Measurements from ENCODE around the gene SEMA4C. TPM values are rescaled to one million over a fixed set of nuclear protein-coding genes. Genes with fewer than 3 reads are reported as not detected.

The SEMA4C gene
- total and polyA plus RNA-seq, 9 of the 15 experiments (the other 6 are each of a cell fraction or from before 2014, with no cell fraction given) = 0.32 to 59.7 (median 23.9) TPM

- TF ChIP-seq, protein P1, sequence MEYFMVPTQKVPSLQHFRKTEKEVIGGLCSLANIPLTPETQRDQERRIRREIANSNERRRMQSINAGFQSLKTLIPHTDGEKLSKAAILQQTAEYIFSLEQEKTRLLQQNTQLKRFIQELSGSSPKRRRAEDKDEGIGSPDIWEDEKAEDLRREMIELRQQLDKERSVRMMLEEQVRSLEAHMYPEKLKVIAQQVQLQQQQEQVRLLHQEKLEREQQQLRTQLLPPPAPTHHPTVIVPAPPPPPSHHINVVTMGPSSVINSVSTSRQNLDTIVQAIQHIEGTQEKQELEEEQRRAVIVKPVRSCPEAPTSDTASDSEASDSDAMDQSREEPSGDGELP (CRISPR knock-in tag; IDR thresholded peaks at IDR 0.05; ENCODE audit: borderline replicate concordance) = peak; percentile 92
- TF ChIP-seq NFIX (CRISPR knock-in tag; IDR thresholded peaks at IDR 0.05; ENCODE audit: low read depth) (no peak), ZNF561 (CRISPR knock-in tag; conservative IDR thresholded peaks at IDR 0.05) (no peak), NR2F6 (CRISPR knock-in tag; IDR thresholded peaks at IDR 0.05) (no peak), FOXK1 (CRISPR knock-in tag; IDR thresholded peaks at IDR 0.05; ENCODE audit: borderline replicate concordance) (0 out of 2 replicates have a peak, but pooled peaks have one; percentile 21), HNRNPLL (IDR thresholded peaks at IDR 0.05; ENCODE audit: low read depth, low read length, poor library complexity, severe bottlenecking) (no peak), TCF7L2 (IDR thresholded peaks at IDR 0.05; ENCODE audit: low read depth, low read length) (no peak), MYC (IDR thresholded peaks at IDR 0.05; ENCODE audit: low read depth, low read length) (peak; percentile 43; the same call in 1 of the 2 replicates), MYC (CRISPR knock-in tag; IDR thresholded peaks at IDR 0.05; ENCODE audit: borderline replicate concordance, low read depth) (0 out of 2 replicates have a peak, but pooled peaks have one; percentile 33), ILF3 (IDR thresholded peaks at IDR 0.05; ENCODE audit: borderline replicate concordance) (no peak), L3MBTL2 (IDR thresholded peaks at IDR 0.05) (peak; percentile 32; the same call in 1 of the 2 replicates), DMBX1 (CRISPR knock-in tag; IDR thresholded peaks at IDR 0.05; ENCODE audit: borderline replicate concordance) (no peak), ZNF12 (CRISPR knock-in tag; IDR thresholded peaks at IDR 0.05) (no peak), RBM39 (optimal IDR thresholded peaks at IDR 0.05; ENCODE audit: low read depth, low read length) (peak; percentile 23), EWSR1 (IDR thresholded peaks at IDR 0.05; ENCODE audit: borderline replicate concordance, low read depth, partially characterized antibody) (no peak), ZSCAN29 (IDR thresholded peaks at IDR 0.05) (no peak), ZEB2 (IDR thresholded peaks at IDR 0.05) (no peak), SMAD4 (CRISPR knock-in tag; conservative IDR thresholded peaks at IDR 0.05) (0 out of 2 replicates have a peak, but pooled peaks have one; percentile 12), FOXP1 (CRISPR knock-in tag; IDR thresholded peaks at IDR 0.05) (0 out of 2 replicates have a peak, but pooled peaks have one; percentile 30), DPF2 (IDR thresholded peaks at IDR 0.05) (peak; percentile 45), ZFP1 (CRISPR knock-in tag; IDR thresholded peaks at IDR 0.05) (no peak), NFATC3 (IDR thresholded peaks at IDR 0.05) (no peak), POLR2AphosphoS2 (IDR thresholded peaks at IDR 0.05; ENCODE audit: low read length) (peak; percentile 63), MAFK (IDR thresholded peaks at IDR 0.05; ENCODE audit: low read length) (peak; percentile 81), ZNF232 (CRISPR knock-in tag; IDR thresholded peaks at IDR 0.05) (no peak)
- TF ChIP-seq, protein P2, sequence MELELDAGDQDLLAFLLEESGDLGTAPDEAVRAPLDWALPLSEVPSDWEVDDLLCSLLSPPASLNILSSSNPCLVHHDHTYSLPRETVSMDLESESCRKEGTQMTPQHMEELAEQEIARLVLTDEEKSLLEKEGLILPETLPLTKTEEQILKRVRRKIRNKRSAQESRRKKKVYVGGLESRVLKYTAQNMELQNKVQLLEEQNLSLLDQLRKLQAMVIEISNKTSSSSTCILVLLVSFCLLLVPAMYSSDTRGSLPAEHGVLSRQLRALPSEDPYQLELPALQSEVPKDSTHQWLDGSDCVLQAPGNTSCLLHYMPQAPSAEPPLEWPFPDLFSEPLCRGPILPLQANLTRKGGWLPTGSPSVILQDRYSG (tag; conservative IDR thresholded peaks at IDR 0.05; ENCODE audit: low read depth) = no peak
- TF ChIP-seq, protein P3, sequence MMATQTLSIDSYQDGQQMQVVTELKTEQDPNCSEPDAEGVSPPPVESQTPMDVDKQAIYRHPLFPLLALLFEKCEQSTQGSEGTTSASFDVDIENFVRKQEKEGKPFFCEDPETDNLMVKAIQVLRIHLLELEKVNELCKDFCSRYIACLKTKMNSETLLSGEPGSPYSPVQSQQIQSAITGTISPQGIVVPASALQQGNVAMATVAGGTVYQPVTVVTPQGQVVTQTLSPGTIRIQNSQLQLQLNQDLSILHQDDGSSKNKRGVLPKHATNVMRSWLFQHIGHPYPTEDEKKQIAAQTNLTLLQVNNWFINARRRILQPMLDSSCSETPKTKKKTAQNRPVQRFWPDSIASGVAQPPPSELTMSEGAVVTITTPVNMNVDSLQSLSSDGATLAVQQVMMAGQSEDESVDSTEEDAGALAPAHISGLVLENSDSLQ (IDR thresholded peaks at IDR 0.05) = peak; percentile 93
- TF ChIP-seq, protein P4, sequence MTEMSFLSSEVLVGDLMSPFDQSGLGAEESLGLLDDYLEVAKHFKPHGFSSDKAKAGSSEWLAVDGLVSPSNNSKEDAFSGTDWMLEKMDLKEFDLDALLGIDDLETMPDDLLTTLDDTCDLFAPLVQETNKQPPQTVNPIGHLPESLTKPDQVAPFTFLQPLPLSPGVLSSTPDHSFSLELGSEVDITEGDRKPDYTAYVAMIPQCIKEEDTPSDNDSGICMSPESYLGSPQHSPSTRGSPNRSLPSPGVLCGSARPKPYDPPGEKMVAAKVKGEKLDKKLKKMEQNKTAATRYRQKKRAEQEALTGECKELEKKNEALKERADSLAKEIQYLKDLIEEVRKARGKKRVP (CRISPR knock-in tag; IDR thresholded peaks at IDR 0.05) = no peak
Measured at GRCh38 chr2:96870626-96871255, 861 bp upstream of the SEMA4C start (continued).
